Ovary (tissue), 3 donors: ENCODE measurements around the gene MYOC.

ENCODE experiments used
- CTCF ChIP-seq, 3 donors: fragments of 450-650 bp in 2 of 3; fragments of 200-600 bp in 1 of 3; IDR thresholded peaks; one replicate each; pipeline versions ENCODE4 v1.5.1 to v1.8.0; 2016 to 2022; ENCODE audit warnings: antibody characterized with exemption in 3 of 3, mild to moderate bottlenecking in 1 of 3
- EP300 ChIP-seq: sonication (generic); formaldehyde crosslinking; IDR thresholded peaks from one replicate; pipeline ENCODE4 v1.6.1; 2017; ENCODE audit warnings: antibody characterized with exemption
- POLR2A ChIP-seq: fragments of 450-650 bp; IDR thresholded peaks from one replicate; pipeline ENCODE4 v1.6.1; 2017; ENCODE audit warnings: antibody characterized with exemption, mild to moderate bottlenecking, moderate library complexity
- donor health status: DM: no; HTN: no; CAD: no.

DNA sequence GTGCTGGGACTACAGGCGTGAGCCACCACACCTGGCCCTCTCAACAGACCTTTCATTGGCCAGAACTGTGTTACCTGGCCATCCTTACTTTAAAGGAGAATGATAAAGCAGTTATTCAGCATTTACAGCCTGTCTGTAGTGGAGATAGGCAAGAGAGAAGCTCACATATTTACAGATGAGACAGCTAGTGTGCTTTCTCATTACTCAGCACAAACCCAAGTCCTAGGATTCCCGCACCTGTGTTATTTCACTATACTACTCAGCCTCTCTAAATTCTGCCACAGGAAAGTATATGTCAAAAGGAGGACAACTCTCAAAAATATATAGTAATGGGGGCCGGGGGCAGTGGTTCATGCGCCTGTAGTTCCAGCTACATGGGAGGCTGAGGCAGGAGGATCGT lies 15.9 kb upstream of the MYOC start:
- no peak for TF ChIP-seq CTCF (IDR thresholded peaks at IDR 0.05)
- no peak for TF ChIP-seq POLR2A
- no peak for TF ChIP-seq EP300
